ENCODE measurements around the gene LAT. TPM values are rescaled to one million over a fixed set of nuclear protein-coding genes. Genes with fewer than 3 reads are reported as not detected.
"Not testable (repeated sequence)": the region's sequence is repeated elsewhere in the genome, so short reads cannot be mapped to it uniquely, and the experiment has no call there.

Gene LAT
- total RNA-seq, 1 donor from 2014 or later: 7.9 TPM

- Mint-ChIP-seq H3K27ac (no peak overlapping the region), H3K27me3 (ENCODE audit: low read depth) (no peaks in the 10 kb centered on the region), H3K4me3 (no peak overlapping the region), H3K4me1 (no peaks in the 10 kb centered on the region), H3K9me3 (no peaks in the 10 kb centered on the region), H3K36me3 (peaks cover 29% of the 10 kb centered on the region)
- no peak for DNase-seq (ENCODE audit: low spot score in 2 of 2, unreplicated experiment in 2 of 2)
- no peak for TF ChIP-seq CTCF (IDR thresholded peaks at IDR 0.05; ENCODE audit: unreplicated experiment)
Observed at GRCh38 chr16:28958216-28958615, 26.6 kb upstream of the LAT start.

GRCh38 chr16:28958836-28959235, 26.0 kb upstream of the LAT start:
- Mint-ChIP-seq H3K27me3 (ENCODE audit: low read depth) (no peaks in the 10 kb centered on the region), H3K4me1 (no peaks in the 10 kb centered on the region), H3K27ac (no peak overlapping the region), H3K36me3 (peaks cover 34% of the 10 kb centered on the region), H3K9me3 (no peaks in the 10 kb centered on the region), H3K4me3 (no peak overlapping the region)
- TF ChIP-seq CTCF (IDR thresholded peaks at IDR 0.05; ENCODE audit: unreplicated experiment): no peak
- no peak for DNase-seq (ENCODE audit: low spot score in 2 of 2, unreplicated experiment in 2 of 2)

GRCh38 chr16:28964072-28964471, 20.8 kb upstream of the LAT start:
- H3K36me3 Mint-ChIP-seq: peaks cover 25% of the 10 kb centered on the region
- no peak for TF ChIP-seq CTCF (IDR thresholded peaks at IDR 0.05; ENCODE audit: unreplicated experiment)
- no peaks in the 10 kb centered on the region for H3K9me3 Mint-ChIP-seq
- no peaks in the 10 kb centered on the region for H3K27me3 Mint-ChIP-seq (ENCODE audit: low read depth)
- DNase-seq (ENCODE audit: low spot score in 2 of 2, unreplicated experiment in 2 of 2): no peak
- H3K4me1 Mint-ChIP-seq: no peaks in the 10 kb centered on the region
- H3K27ac Mint-ChIP-seq: no peak overlapping the region
- H3K4me3 Mint-ChIP-seq: no peak overlapping the region

- H3K4me1 Mint-ChIP-seq: no peaks in the 10 kb centered on the region
- H3K27ac Mint-ChIP-seq: no peak overlapping the region
- no peak overlapping the region for H3K4me3 Mint-ChIP-seq
- H3K9me3 Mint-ChIP-seq: no peaks in the 10 kb centered on the region
- DNase-seq (ENCODE audit: low spot score in 2 of 2, unreplicated experiment in 2 of 2): no peak
- TF ChIP-seq CTCF (IDR thresholded peaks at IDR 0.05; ENCODE audit: unreplicated experiment): no peak
- H3K36me3 Mint-ChIP-seq: peaks cover 23% of the 10 kb centered on the region
- H3K27me3 Mint-ChIP-seq (ENCODE audit: low read depth): no peaks in the 10 kb centered on the region
Observed at GRCh38 chr16:28964496-28964895, 20.4 kb upstream of the LAT start.

GRCh38 chr16:28967156-28967555, 17.7 kb upstream of the LAT start:
- Mint-ChIP-seq H3K4me3 (no peak overlapping the region), H3K4me1 (no peaks in the 10 kb centered on the region), H3K27ac (no peak overlapping the region), H3K27me3 (ENCODE audit: low read depth) (no peaks in the 10 kb centered on the region), H3K9me3 (no peaks in the 10 kb centered on the region), H3K36me3 (peaks cover 13% of the 10 kb centered on the region)
- DNase-seq (ENCODE audit: low spot score in 2 of 2, unreplicated experiment in 2 of 2): no peak
- no peak for TF ChIP-seq CTCF (IDR thresholded peaks at IDR 0.05; ENCODE audit: unreplicated experiment)

- H3K27ac Mint-ChIP-seq; H3K4me3 Mint-ChIP-seq; H3K4me1 Mint-ChIP-seq; DNase-seq (ENCODE audit: low spot score in 2 of 2, unreplicated experiment in 2 of 2); H3K27me3 Mint-ChIP-seq (ENCODE audit: low read depth); H3K9me3 Mint-ChIP-seq; H3K36me3 Mint-ChIP-seq: not testable (repeated sequence)
Observed at GRCh38 chr16:28969696-28970095, 15.2 kb upstream of the LAT start.

Measured in mesothelial cell of epicardium (in vitro differentiated cells).